Panc1 (cell line): ENCODE results near the gene CLEC2D.

ENCODE experiments used
- POLR2AphosphoS5 ChIP-seq: IDR thresholded peaks from 2 replicates; pipeline ENCODE4 v1.6.1; 2012; ENCODE audit warnings: mild to moderate bottlenecking, low read depth, low read length, moderate library complexity
- TCF7L2 ChIP-seq: IDR thresholded peaks from 2 replicates; pipeline ENCODE4 v1.6.1; 2011; ENCODE audit warnings: mild to moderate bottlenecking, low read depth, low read length, inconsistent platforms
- TF ChIP-seq, protein P1 (sequence below): fragments of 450-650 bp; IDR thresholded peaks from 2 replicates; pipeline ENCODE4 v1.5.1; 2017; ENCODE audit warnings: mild to moderate bottlenecking

DNA sequence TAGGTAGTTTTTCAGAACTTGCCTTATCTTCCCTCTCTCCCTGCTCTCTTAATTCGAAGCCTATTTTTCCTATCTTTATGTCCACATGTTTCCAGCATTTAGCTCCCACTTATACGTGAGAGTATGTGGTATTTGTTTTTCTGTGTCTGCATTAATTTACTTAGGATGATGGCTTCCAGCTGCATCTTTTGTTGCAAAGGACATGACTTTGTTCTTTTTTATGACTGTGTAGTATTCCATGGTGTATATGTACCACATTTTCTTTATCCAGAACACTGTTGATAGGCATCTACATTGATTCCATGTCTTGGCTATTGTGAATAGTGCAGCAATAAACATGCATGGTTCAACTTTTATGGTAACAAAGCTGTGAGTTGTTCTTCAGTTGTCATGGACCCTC is 7.8 kb upstream of the CLEC2D start:
- TF ChIP-seq, protein P1, sequence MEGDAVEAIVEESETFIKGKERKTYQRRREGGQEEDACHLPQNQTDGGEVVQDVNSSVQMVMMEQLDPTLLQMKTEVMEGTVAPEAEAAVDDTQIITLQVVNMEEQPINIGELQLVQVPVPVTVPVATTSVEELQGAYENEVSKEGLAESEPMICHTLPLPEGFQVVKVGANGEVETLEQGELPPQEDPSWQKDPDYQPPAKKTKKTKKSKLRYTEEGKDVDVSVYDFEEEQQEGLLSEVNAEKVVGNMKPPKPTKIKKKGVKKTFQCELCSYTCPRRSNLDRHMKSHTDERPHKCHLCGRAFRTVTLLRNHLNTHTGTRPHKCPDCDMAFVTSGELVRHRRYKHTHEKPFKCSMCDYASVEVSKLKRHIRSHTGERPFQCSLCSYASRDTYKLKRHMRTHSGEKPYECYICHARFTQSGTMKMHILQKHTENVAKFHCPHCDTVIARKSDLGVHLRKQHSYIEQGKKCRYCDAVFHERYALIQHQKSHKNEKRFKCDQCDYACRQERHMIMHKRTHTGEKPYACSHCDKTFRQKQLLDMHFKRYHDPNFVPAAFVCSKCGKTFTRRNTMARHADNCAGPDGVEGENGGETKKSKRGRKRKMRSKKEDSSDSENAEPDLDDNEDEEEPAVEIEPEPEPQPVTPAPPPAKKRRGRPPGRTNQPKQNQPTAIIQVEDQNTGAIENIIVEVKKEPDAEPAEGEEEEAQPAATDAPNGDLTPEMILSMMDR: no peak
- TF ChIP-seq POLR2AphosphoS5 (no peak), TCF7L2 (no peak)
